ENCODE data around the gene ICE2.

- TF ChIP-seq CTCF (IDR thresholded peaks at IDR 0.05 in 4 of 5, conservative IDR thresholded peaks at IDR 0.05 in 1 of 5) (no peak), POLR2A (IDR thresholded peaks at IDR 0.05) (no peak)
Measured at GRCh38 chr15:60511351-60512031, 32.5 kb upstream of the ICE2 start.
